Gastrocnemius medialis (tissue), 4 donors: ENCODE results near the gene TMED8.

Experiments
- POLR2A ChIP-seq, 2 donors: fragments of 450-650 bp; IDR thresholded peaks; one replicate each; pipeline ENCODE4 v1.6.1; 2017; ENCODE audit warnings: antibody characterized with exemption in 2 of 2, mild to moderate bottlenecking in 2 of 2, moderate library complexity in 2 of 2
- TF ChIP-seq, protein P1 (sequence below), 5 experiments: fragments of 450-650 bp in 3 of 5; fragments of 200-600 bp in 2 of 5; sonication (generic) in 2 of 5; IDR thresholded peaks in 4 of 5; conservative IDR thresholded peaks in 1 of 5; 1 replicate in 4 of 5; 2 replicates in 1 of 5; pipeline ENCODE4 v1.5.1; 2016 to 2019; ENCODE audit warnings: antibody characterized with exemption in 5 of 5, mild to moderate bottlenecking in 3 of 5, moderate library complexity in 3 of 5

- TF ChIP-seq, protein P1, sequence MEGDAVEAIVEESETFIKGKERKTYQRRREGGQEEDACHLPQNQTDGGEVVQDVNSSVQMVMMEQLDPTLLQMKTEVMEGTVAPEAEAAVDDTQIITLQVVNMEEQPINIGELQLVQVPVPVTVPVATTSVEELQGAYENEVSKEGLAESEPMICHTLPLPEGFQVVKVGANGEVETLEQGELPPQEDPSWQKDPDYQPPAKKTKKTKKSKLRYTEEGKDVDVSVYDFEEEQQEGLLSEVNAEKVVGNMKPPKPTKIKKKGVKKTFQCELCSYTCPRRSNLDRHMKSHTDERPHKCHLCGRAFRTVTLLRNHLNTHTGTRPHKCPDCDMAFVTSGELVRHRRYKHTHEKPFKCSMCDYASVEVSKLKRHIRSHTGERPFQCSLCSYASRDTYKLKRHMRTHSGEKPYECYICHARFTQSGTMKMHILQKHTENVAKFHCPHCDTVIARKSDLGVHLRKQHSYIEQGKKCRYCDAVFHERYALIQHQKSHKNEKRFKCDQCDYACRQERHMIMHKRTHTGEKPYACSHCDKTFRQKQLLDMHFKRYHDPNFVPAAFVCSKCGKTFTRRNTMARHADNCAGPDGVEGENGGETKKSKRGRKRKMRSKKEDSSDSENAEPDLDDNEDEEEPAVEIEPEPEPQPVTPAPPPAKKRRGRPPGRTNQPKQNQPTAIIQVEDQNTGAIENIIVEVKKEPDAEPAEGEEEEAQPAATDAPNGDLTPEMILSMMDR (IDR thresholded peaks at IDR 0.05 in 4 of 5, conservative IDR thresholded peaks at IDR 0.05 in 1 of 5), result peak in 2 of 5 experiments; percentile 37 to 50
- no peak for TF ChIP-seq POLR2A (IDR thresholded peaks at IDR 0.05)
These were observed 60.7 kb downstream of the TMED8 start for GRCh38 chr14:77316195-77316505.
